Activated CD8-positive, alpha-beta T cell treated with anti-CD3 and anti-CD28 coated beads for 36 hours (primary cell): ENCODE measurements around the gene KSR2. TPM values are rescaled to one million over a fixed set of nuclear protein-coding genes. Genes with fewer than 3 reads are reported as not detected.

ENCODE experiments used
- ATAC-seq: fragments of 200-7000 bp; cut with Tn5 transposase; one replicate; pipeline ENCODE4 v1.10.0; 2021; ENCODE audit warnings: mild to moderate bottlenecking, moderate library complexity
- CTCF ChIA-PET: fragments of 350-600 bp; sonication (Branson Sonifier 250); formaldehyde crosslinking; loops from one replicate; lab custom pipeline; 2021; ENCODE audit warnings: antibody characterized with exemption; lab: Charles Lee
- POLR2A ChIA-PET: fragments of 350-600 bp; sonication (Branson Sonifier 250); formaldehyde crosslinking; loops from one replicate; lab custom pipeline; 2021; ENCODE audit warnings: antibody characterized with exemption; lab: Charles Lee
- DNase-seq: peaks from one replicate; pipeline ENCODE4 v3.0.0-alpha.2; 2020
- H3K27ac Mint-ChIP-seq: one replicate; pipeline ENCODE4 v1.8.0; 2021; ENCODE audit warnings: mild to moderate bottlenecking, mixed read lengths
- H3K27me3 Mint-ChIP-seq: one replicate; pipeline ENCODE4 v1.8.0; 2021; ENCODE audit warnings: mixed read lengths
- H3K36me3 Mint-ChIP-seq: one replicate; pipeline ENCODE4 v1.8.0; 2021; ENCODE audit warnings: low read depth, mixed read lengths
- H3K4me1 Mint-ChIP-seq: one replicate; pipeline ENCODE4 v1.8.0; 2021; ENCODE audit warnings: low read depth, mixed read lengths
- H3K4me3 Mint-ChIP-seq: one replicate; pipeline ENCODE4 v1.8.0; 2021; ENCODE audit warnings: mild to moderate bottlenecking, moderate library complexity, mixed read lengths
- H3K9me3 Mint-ChIP-seq: one replicate; pipeline ENCODE4 v1.8.0; 2021; ENCODE audit warnings: mixed read lengths
- intact Hi-C: fragments of 100-400 bp; cut with micrococcal nuclease; formaldehyde crosslinking; loops from one replicate; pipeline ENCODE4 v1.10.0; 2022
- total RNA-seq, 2 experiments: library from RNA; stranded (reverse); gene quantifications; one replicate each; pipeline ENCODE4 v1.2.3, GENCODE V29; 2021
- TF ChIP-seq, protein P1 (sequence below): fragments of 200-600 bp; IDR thresholded peaks from one replicate; pipeline ENCODE4 v1.8.0; 2022; ENCODE audit warnings: antibody characterized with exemption, mild to moderate bottlenecking

Gene KSR2
- total RNA-seq, 2 experiments from 2014 or later, result 0.02 TPM; not detected in 1

DNA sequence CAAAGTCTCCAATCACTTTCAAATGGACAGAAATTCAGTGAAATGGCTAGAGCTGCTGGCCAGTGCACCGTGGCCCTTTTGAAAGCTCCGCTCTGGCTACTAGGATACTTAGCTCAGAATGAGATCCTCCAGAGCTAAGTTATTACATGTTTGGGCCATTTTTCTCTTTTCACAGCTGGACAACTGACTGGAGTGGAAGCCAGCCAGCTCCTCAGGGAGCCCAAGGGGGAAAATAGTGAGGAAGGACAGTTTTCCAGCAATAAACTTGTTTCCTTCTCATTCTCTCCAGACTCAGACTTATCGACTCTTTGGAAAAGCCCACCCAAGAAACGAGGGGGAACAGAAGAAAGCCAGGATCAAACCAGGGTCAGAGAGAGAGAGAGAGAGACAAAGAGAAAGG lies 266.0 kb downstream of the KSR2 start:
- CTCF ChIA-PET, result no interaction called here
- peaks cover 3% of the 10 kb centered on the region for H3K9me3 Mint-ChIP-seq
- intact Hi-C loops, result no loop called here
- H3K4me3 Mint-ChIP-seq, result no peak overlapping the region
- DNase-seq, result no peak
- no peaks in the 10 kb centered on the region for H3K36me3 Mint-ChIP-seq
- H3K27me3 Mint-ChIP-seq, result no peaks in the 10 kb centered on the region
- TF ChIP-seq, protein P1, sequence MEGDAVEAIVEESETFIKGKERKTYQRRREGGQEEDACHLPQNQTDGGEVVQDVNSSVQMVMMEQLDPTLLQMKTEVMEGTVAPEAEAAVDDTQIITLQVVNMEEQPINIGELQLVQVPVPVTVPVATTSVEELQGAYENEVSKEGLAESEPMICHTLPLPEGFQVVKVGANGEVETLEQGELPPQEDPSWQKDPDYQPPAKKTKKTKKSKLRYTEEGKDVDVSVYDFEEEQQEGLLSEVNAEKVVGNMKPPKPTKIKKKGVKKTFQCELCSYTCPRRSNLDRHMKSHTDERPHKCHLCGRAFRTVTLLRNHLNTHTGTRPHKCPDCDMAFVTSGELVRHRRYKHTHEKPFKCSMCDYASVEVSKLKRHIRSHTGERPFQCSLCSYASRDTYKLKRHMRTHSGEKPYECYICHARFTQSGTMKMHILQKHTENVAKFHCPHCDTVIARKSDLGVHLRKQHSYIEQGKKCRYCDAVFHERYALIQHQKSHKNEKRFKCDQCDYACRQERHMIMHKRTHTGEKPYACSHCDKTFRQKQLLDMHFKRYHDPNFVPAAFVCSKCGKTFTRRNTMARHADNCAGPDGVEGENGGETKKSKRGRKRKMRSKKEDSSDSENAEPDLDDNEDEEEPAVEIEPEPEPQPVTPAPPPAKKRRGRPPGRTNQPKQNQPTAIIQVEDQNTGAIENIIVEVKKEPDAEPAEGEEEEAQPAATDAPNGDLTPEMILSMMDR, result no peak
- H3K27ac Mint-ChIP-seq, result no peak overlapping the region
- no peaks in the 10 kb centered on the region for H3K4me1 Mint-ChIP-seq
- no peak for ATAC-seq
- POLR2A ChIA-PET, result no interaction called here

DNA sequence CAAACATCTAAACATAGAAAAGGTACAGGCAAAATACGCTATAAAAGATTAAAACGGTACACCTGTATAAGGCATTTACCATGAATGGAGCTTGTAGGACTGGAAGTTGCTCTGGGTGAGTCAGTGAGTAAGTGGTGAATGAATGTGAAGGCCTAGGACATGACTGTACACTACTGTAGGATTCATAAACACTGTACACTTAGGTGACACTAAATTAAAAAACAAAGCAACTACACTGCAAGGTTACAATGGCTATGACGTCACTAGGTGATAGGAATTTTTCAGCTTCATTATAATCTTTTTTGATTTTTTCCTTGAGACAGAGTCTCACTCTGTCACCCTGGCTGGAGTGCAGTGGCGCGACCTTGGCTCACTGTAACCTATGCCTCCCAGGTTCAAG lies 269.2 kb downstream of the KSR2 start:
- DNase-seq (no peak), ATAC-seq (no peak)
- intact Hi-C loops, result no loop called here
- Mint-ChIP-seq H3K4me1 (no peaks in the 10 kb centered on the region), H3K4me3 (no peak overlapping the region), H3K36me3 (no peaks in the 10 kb centered on the region), H3K27me3 (no peaks in the 10 kb centered on the region), H3K9me3 (peaks cover 3% of the 10 kb centered on the region), H3K27ac (no peak overlapping the region)
- TF ChIP-seq, protein P1, result no peak
- ChIA-PET POLR2A (no interaction called here), CTCF (no interaction called here)

DNA sequence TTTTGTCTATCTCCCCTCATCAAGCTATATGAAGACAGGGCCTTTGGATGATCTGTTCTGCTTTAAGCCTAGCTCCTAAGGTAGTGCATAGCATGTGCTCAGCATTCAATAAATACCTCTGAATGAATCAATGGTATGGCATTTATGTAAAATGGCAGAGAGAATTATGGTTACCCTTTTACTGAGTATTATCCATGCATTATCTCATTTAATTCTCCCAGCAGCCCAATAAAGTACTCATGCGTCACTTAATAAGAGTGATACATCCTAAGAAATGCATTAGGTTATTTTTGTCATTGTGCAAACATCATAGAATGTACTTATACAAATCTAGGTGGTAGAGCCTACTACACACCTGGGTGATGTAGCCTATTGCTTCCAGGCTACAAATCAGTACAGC lies 269.7 kb downstream of the KSR2 start:
- H3K36me3 Mint-ChIP-seq, result no peaks in the 10 kb centered on the region
- H3K4me1 Mint-ChIP-seq, result no peaks in the 10 kb centered on the region
- DNase-seq (no peak), ATAC-seq (no peak)
- no peak overlapping the region for H3K27ac Mint-ChIP-seq
- H3K4me3 Mint-ChIP-seq, result no peak overlapping the region
- no peaks in the 10 kb centered on the region for H3K27me3 Mint-ChIP-seq
- H3K9me3 Mint-ChIP-seq, result peaks cover 6% of the 10 kb centered on the region
- intact Hi-C loops, result no loop called here
- TF ChIP-seq, protein P1, result no peak
- CTCF ChIA-PET, result no interaction called here
- POLR2A ChIA-PET, result no interaction called here

DNA sequence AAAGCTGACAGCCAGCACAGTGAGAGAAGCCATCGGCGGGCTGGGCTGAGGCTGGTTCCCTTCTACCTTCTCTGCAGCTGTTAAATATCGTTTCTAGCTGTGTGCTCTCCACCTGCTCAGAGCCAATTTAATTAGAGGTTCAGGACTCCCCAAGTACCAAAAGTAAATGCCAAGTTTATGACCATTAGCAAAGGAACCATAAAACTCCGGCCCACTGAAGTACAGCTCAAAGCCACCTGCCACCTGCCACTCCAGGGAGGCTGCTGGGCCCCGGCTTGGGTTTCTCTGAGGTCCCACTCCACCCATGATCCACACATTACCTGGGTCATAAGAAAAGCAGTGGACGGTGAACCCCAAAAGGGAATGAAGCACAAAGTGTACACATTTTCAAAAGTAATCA lies 272.8 kb downstream of the KSR2 start:
- POLR2A ChIA-PET, result no interaction called here
- Mint-ChIP-seq H3K27ac (no peak overlapping the region), H3K27me3 (no peaks in the 10 kb centered on the region), H3K4me1 (no peaks in the 10 kb centered on the region), H3K9me3 (peaks cover 18% of the 10 kb centered on the region), H3K36me3 (no peaks in the 10 kb centered on the region), H3K4me3 (no peak overlapping the region)
- intact Hi-C loops, result no loop called here
- DNase-seq (no peak), ATAC-seq (no peak)
- TF ChIP-seq, protein P1, result no peak
- CTCF ChIA-PET, result interaction anchor here (1.2 kb wide), 1 partner anchor 141 kb away, joined by 4 read pairs; no protein-coding TSS in a partner anchor

DNA sequence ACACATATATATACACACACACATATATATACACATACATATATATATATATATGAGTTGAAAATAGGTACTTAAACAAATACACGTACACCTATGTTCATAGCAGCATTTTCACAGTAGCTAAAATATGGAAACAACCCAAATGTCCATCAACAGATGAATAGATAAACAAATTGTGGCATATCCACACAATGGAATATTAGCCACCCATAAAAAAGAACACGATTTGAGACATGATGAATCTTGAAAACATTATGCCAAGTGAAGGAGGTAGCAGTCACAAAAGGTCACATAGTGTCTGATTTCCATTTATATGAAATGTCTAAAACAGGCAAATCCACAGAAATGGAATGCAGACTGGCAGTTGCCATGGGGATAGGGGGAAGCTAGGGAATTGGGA lies 276.3 kb downstream of the KSR2 start:
- Mint-ChIP-seq H3K27me3 (peaks cover 3% of the 10 kb centered on the region), H3K36me3 (no peaks in the 10 kb centered on the region), H3K4me1 (no peaks in the 10 kb centered on the region), H3K9me3 (peaks cover 18% of the 10 kb centered on the region), H3K27ac (no peak overlapping the region), H3K4me3 (no peak overlapping the region)
- CTCF ChIA-PET, result no interaction called here
- no peak for DNase-seq
- POLR2A ChIA-PET, result no interaction called here
- TF ChIP-seq, protein P1, result no peak
- intact Hi-C loops, result no loop called here
- ATAC-seq, result no peak
